ENCODE measurements around the gene CYB561A3.

Gene CYB561A3

DNA sequence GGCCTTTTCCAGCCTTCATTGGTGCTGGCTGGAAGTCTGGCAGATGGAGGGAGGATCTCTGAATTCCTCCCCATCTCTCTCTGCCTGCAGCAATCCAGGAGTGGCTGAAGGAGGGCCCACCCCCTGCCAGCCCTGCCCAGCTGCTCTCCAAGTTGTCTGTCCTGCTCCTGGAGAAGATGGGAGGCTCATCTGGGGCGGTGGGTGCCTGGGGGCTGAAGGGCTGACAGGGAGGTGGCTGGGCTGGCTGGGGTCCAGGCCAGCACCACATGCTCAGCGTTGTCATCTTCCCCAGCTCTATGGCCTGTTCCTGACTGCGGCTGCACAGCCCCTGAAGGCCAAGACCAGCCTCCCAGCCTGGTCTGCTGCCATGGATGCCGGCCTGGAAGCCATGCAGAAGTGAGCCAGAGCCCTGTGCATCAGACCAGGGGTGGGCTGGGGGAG lies 16.5 kb downstream of the CYB561A3 start:
- no peak for DNase-seq (ENCODE audit: low read depth)

DNA sequence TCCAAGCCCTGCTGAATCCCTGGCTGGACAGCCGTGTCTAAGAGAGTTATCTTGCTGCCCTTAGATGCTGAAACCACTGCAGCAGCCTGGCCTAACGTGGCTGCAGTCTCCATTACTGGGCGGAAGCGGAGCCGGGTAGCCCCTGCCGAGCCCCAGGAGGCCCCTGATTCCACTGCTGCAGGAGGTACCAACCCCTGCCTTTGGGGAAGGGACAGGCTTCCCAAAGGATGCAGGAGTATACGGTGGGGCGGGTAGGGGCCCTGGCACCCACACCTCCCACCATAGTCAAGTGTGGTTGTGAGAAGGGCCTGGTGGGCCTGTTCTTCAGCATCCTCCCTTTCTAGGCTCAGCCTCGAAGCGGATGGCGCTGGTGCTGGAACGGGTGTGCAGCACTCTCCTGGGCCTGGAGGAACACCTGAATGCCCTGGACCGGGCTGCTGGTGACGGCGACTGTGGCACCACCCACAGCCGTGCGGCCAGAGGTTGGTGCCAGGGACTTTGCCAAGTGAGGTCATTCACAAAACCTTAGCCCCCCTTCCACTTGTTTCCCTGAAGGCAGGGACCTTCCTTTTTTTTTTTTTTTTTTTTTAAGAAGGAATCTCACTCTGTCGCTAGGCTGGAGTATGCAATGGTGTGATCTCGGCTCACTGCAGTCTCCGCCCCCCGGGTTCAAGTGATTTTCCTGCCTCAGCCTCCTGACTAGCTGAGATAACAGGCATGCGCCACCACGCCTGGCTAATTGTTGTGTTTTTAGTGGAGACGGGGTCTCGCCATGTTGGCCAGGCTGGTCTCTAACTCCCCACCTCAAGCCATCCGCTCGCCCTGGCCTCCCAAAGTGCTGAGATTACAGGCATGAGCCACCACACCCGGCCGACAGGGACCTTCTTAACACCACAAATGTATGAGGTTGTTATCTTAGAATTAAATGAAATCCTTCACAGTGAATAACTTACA lies 17.6 kb downstream of the CYB561A3 start:
- DNase-seq (ENCODE audit: low read depth), result no peak

DNA sequence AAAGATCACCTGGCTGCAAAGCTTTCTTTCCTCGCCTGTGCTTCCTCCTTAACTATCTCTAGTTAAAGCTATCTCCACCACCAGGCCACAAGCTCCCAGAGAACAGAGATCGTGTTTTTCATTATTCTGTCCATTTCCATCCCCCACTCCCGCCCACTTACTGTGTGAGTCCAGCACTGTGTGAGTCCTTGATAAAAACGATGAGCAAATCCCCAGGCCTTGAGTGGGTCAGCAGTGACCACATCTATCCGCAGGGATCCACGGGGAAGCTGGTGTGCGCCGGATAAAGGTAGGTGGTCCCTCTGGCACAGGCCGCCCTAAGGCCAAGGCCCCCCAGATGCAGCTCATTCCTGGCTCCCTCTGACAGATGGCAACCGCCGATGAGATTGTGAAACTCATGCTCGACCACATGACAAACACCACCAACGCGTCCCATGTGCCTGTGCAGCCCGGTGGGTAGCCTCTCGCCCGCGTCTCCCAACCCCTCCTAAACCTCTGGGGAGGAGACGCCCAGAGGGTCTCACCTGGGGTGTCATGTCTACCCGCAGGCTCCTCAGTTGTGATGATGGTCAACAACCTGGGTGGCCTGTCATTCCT lies 19.4 kb downstream of the CYB561A3 start:
- peak; percentile 18 for DNase-seq (ENCODE audit: low read depth)

DNA sequence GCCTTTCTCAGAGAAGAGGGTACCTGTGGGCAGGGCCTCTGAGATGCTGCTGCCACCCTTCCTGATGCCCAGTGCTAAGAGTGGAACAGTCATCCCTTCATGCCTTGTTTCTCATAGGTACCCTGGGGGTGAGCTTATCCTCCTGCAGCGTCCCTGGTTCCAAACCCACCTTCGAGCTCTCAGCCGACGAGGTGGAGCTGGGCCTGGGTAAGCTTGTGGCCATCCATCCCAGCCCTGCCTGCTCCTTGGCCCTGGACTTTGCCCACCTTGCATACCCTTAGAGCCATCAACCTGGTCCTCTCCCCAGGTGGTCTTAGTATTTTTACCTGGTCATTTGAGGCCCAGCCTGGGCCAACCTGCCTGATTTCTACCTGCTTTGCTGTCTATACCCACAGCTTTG lies 20.0 kb downstream of the CYB561A3 start:
- no peak for DNase-seq (ENCODE audit: low read depth)

DNA sequence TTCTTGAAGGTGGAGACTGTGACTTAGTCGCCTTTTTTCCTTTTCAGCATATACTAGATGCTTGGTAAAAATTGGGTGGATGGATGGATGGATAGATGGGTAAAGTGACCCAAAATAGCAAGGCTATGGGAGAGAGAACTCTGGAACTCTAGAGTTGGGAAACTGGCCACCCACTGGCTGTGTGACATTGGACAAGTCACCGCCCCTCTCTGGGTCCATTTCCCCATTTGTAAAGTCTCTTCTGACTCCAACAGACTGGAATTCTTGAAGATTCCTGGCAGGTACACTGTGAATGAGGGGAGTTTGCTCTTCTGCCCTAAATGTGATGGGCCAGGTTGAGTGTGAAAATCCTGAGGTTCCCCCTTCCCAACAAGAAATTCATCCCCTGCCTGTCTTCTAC lies 20.7 kb downstream of the CYB561A3 start:
- DNase-seq (ENCODE audit: low read depth), result no peak

DNA sequence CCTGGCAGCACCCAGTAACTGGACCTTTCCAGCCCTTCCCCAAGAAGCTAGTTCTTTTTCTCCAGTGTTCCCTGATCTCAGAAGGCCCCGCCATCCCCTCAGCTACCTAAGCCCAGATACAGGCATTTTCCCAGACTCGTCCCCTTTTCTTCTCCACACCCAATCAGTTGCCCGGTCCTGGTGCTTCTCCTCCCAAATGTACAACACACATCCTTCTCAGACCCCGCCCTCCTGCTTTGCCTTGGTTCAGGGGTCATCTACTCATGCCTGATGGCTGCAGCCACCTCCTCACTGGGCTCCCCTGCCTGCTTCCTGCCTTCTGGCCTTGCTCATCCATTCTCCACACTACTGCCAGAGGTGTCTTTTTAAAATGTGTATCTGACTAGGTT lies 22.2 kb downstream of the CYB561A3 start:
- DNase-seq (ENCODE audit: low read depth), result no peak

DNA sequence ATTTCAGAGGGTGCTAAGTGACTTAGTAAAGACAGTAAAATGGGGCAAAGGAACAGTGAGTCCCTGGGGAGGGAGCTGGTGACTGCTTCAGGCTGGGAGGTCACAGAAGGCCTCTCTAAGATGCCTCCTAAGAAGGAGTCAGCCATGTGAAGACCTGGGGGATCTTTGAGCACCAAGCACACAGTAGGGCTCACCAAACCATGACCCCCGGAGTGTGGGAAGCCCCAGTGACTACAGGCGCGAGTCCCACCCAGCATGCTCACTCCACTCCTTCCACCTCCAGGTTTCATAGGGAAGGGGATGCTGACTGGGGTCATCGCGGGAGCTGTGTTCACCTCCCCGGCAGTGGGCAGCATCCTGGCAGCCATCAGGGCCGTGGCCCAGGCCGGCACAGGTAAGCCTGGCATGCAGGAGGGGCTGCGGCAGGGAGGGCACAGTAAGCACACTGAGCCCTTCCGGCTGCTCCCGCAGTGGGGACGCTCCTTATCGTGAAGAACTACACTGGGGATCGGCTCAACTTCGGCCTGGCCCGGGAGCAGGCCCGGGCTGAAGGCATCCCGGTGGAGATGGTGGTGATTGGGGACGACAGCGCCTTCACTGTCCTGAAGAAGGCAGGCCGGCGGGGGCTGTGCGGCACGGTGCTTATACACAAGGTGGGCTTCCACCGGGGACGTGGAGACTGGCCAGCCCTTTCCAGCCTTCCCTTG lies 22.7 kb downstream of the CYB561A3 start:
- DNase-seq (ENCODE audit: low read depth), result no peak

DNA sequence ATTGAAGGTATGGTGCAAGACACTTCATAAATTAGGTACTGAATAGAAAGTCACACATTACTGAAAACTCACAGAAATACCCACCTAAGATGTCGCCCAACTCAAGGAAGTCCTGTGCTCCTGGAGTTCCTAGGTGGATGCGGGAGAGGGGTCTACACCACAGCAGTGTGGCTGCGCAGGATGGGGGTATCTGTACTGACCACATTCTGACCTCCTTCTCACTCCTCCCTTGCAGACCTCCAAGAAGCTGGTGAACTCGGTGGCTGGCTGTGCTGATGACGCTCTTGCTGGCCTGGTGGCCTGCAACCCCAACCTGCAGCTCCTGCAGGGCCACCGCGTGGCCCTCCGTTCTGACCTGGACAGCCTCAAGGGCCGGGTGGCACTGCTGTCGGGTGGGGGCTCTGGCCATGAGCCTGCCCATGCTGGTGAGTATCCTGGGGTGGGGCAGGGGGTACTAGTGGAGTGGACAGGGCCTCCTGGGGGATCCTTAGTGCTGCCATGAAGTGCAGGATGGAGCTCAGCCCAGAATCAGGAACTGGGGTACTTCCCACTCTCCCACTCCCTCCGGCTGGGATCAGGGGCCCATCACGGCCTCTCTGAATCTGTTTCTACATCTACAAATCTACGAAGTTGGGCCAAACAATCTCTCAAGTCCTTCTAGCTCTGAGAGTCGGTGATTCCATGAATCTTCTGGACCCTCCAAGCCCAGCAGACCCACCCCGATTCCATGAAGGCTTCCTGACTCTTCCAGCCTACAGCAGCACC lies 23.8 kb downstream of the CYB561A3 start:
- no peak for DNase-seq (ENCODE audit: low read depth)

DNA sequence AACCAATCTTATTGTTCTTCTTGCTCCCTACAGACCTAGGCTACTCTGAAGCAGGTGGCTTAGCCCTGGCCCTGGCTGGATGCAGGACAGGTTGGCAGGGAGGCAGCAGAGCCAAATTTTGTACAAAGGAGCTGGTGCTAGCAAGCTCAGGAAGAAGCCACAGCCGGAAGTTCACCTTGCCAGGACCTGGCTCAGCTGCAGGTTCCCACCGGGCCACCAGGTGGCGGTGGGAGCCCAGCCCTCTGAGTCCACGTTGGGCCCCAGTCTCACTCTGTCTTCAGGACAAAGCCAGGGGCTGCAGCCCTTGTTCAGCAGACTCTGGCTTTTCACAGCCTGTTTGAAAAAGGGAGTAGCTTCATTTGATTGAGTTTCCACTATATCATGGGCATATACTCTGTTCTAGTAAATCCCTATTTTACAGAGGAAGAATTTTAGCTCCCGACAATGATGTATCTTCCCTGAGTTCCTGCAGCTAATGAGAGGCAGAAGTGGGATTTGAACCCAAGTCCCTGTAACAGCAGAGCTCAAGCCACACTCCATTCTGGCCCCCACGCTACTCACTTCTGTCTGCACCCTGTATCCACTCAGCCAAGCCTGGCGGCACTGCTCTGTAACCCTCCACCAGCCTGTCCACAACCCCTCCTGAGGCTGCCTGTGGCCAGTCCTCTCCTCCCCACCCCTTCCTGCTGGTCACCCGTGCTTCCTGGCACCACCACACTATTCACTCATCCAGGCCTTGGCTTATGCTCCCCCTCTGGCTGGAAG lies 25.3 kb downstream of the CYB561A3 start:
- peak; percentile 59 for DNase-seq (ENCODE audit: low read depth)

DNA sequence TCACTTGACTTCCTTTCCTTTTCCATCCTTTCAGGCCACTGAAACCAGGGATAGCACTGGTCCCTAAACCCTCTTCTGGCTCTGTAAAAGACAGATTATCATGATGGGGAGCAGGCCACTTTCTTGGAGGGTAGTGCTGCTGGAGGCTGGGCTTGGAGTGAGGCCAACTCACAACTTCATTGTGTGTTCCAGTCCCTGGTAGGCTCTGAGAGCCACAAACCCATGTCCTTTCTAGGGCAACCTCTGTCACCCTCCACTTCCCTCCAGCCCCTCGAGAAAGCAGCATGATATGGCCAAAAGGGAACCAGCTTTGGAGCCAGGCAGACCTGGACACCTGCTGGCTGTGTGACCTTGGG lies 26.3 kb downstream of the CYB561A3 start:
- DNase-seq (ENCODE audit: low read depth), result no peak

DNA sequence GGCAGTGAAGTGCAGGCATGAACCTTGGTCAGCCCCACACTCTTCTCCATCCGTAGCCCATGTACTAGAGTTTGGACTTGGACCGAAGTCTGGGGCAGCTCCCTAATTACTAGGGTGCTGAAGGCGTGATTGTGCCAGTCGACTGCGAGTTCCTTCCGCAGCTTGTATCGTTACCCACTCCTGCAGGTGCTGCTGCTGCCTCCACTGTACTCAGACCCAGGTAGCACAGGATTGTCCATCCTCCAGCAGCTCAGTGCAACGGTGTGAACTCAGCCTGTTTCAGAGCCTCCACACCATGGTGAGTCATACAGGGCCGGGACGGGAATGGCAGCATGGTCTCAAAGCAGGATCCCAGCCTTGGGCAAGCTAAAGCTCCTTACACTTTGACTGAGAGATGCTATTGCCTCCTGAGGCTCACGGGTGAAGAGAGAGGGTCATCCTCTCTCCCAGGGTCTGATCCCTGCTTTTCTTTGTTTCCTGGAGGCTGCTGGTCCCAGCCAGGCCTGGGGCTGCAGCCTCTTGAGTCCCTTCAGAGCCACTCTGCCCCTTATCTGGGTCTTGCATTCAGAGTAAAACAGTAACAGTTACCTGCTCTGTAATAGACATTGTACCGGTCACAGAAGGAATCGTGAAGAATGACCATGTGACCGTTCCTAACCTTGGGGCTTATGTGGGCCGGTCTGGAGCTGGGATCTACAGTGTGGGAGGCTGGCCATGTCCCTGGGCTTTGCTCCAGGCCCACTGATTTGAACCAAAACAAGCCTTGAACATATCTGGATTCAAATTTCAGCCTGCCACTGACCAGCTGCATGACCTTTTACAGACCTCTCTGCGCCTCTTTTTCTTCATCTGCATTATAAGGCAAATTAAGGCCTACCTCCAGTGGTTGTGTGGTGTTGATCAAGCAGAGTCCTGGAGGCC lies 27.0 kb downstream of the CYB561A3 start:
- DNase-seq (ENCODE audit: low read depth), result peak; percentile 75

DNA sequence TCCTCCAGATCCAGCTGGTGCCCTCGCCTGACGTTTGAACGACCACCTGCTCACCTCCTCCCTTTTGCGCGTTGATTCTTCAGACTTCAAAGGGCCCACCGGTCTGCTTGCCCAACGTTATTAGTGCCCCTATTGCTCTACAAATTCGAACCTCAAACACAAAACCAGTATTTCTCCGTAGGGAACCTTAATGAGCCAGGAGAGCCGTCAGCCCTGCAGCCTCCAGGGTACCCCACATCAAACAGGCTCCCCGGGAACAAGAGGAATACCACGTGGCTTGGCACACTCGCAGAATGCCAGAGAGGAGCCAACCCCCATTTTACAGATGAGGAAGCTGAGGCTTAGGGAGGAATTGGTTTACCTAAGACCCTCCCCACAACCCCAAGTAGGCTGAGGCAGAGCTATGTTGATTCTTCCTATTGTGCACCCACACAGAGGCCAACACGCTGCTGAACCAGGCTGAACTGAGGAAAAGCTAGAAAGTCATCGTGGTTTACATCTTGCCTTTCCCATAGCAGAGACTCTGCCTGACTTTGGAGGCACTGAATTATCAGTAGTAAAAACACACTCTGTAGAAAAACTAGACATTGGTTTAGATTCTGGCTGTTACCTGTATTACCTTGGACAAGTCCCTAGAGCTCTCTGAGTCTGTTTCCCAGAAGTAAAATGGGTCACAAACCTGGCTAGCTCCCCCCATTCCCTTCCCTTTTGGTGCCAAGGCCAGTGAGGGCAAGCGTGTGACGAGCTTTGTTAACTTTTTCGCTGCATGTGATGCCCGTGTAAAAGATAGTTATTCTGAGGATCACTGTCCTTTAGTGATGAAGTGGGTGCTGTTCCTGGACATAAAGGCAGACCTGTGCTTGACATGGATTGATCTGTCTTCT lies 27.9 kb downstream of the CYB561A3 start:
- DNase-seq (ENCODE audit: low read depth), result no peak

DNA sequence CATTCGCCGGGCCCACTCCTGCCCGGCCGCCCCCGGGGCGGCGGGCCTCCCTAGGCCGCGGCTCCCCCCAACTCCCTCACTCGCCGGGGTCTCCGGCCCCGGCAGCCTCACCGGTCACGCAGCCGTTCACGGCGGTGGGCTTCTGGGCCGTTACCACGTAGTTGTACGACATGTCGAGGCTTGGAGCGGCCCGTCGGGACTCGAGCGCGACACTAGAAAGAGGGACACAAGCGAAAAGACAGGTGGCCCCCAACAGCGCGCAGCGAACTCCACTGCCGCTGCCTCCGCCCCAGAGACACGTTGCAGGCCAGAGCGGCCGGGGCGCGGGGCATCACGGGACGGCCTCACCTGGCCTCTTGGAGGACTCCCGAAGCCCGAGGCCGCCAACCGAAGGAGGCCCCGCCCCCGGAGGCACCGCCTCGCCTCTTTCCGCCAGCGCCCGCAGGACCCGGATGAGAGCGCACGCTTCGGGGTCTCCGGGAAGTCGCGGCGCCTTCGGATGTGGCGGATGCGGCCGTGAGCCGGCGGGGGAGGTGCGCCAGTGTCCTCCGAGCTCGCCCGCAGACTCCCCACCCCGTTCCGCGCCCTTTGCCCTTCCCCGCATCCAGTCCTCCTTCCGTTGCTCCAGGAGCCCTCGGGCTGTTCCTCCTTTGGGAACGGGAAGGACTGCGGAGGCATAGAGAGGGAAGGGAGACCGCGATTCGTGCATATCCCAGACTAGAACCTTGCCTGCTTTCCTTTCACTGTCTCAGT lies 28.7 kb downstream of the CYB561A3 start, which contains the start of the genes DDB1 and TKFC:
Gene DDB1 (minus strand): TSS at position 309 of the 753 bp plus-strand sequence. CDS start 137 bp downstream, at position 172.
Gene TKFC (plus strand): TSS at position 432 of the 753 bp plus-strand sequence. CDS start 1,501 bp downstream, outside the sequence.
- peak; percentile 84 for DNase-seq (ENCODE audit: low read depth)

DNA sequence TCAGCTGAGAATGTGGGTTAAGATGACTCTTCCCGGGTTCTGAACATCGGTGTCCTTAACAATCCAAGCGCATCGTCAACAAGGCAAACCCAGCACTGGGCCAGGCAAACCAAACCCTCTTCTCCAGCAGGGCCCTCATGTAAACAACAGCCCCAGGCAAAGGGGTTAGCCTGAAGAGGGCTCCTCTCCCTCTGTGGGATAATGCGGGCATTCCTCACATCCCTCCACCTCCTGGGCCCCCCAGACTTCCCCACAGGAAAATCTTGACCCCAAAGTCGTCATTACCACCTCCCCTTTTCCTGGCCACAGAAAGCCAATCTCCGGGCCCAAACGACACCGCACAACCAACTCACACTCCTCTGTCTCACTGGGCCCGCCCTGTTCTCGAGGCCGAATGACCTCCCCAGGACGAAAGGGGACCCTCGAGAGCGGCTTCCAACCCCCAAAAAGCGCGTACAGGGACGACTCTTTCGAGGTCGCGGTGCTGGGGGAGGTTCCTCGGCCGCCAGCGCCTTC lies 29.3 kb downstream of the CYB561A3 start:
- DNase-seq (ENCODE audit: low read depth), result peak; percentile 24

DNA sequence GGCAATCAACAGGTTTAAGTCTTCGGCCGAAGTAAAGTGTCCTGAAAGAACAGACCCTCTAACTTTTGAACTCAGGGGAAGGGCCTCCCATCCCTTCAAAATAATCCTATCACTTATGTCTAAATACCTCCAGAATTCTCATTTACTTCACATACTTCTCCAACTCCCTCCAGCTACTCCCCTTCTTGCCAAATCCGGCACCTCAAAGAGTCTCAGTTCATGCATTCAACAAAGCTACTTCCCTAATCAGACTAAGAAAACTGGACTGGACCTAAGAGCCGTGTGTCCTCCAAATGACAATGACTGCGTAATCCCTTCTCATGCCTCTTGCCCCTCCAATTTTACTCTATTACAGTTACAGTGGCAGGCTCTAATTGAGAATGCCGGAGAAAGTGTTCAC lies 30.0 kb downstream of the CYB561A3 start:
- DNase-seq (ENCODE audit: low read depth), result no peak

DNA sequence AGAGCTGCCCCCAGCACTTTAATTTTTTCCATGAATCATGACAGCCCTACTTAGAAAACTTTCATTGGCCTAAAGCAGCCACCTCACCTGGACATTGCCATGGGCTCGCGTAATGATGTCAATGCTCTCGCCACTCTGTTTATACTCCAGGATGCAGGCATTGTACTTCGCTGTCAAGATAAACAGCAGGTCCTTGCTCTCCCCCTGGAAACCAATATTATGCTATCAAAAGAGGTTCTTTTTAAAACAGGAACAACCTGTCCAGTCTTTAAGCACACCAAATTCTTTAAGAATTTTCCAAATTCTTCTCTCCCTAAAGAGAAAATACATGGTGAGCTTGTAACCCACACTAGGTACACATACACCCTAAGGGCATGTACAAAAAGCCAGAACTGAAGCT lies 31.8 kb downstream of the CYB561A3 start:
- no peak for DNase-seq (ENCODE audit: low read depth)

DNA sequence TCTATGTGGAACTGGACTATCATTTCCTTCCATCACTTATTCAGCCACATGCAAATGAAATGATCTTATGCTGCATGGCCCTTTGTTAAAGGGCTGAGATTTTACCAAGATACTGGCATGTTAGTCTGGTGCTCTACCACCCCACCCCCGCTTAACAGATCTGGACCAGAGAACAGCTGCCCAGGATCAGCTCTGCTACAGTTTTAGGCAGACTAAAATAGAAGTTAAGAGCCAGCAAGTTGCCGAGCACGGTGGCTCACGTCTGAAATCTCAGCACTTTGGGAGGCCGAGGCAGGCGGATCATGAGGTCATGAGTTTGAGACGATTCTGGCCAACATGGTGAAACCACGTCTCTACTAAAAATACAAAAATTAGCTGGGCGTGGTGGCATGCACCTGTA lies 33.3 kb downstream of the CYB561A3 start:
- no peak for DNase-seq (ENCODE audit: low read depth)

DNA sequence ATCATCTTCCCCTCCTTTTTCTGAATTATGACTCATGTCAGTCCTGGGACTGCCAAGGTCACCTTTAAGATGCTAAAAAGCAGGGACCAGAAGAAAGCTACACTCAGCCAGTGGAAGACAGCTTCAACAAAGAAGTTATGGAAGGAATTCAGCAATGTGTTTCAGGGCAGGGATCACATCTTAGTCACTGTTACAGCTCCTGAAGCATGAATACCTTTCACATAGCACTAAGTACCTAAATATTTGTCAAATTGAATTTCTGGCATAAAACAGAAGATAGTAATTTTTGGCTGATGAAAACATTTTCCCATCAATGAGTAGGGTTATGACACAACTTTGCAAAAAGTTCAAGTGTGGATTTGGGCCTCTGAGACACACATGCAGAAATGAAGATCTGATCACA lies 34.0 kb downstream of the CYB561A3 start:
- peak; percentile 16 for DNase-seq (ENCODE audit: low read depth)

All from amniotic epithelial cell (primary cell).